H9 (cell line): ENCODE data around the gene THRAP3. TPM values are rescaled to one million over a fixed set of nuclear protein-coding genes. Genes with fewer than 3 reads are reported as not detected.
A peak's percentile ranks its signal among the peaks of the same experiment; 100 is the strongest.

ENCODE experiments used
- DNase-seq: peaks from one replicate; pipeline ENCODE4 v3.0.0-alpha.2; 2017
- H2AFZ ChIP-seq: one replicate; pipeline ENCODE4 v1.6.1; 2013; ENCODE audit warnings: mild to moderate bottlenecking, low read length, control low read depth, moderate library complexity
- H2AK5ac ChIP-seq: 2 replicates; pipeline ENCODE4 v1.6.1; 2013; ENCODE audit warnings: low read length, control low read depth, mixed read lengths; ENCODE audit not compliant: insufficient read length
- H2BK120ac ChIP-seq: one replicate; pipeline ENCODE4 v1.6.1; 2013; ENCODE audit warnings: low read depth, mild to moderate bottlenecking, low read length, control low read depth, inconsistent platforms; ENCODE audit not compliant: poor library complexity, severe bottlenecking
- H2BK12ac ChIP-seq: 2 replicates; pipeline ENCODE4 v1.6.1; 2013; ENCODE audit warnings: low read length, control low read depth, mixed read lengths, low read depth; ENCODE audit not compliant: insufficient read length
- H2BK15ac ChIP-seq: 2 replicates; pipeline ENCODE4 v1.6.1; 2013; ENCODE audit warnings: low read depth, low read length, control low read depth
- H2BK20ac ChIP-seq: one replicate; pipeline ENCODE4 v1.6.1; 2013; ENCODE audit warnings: low read depth, mild to moderate bottlenecking, low read length, control low read depth, inconsistent platforms; ENCODE audit not compliant: poor library complexity, severe bottlenecking
- H2BK5ac ChIP-seq: 2 replicates; pipeline ENCODE4 v1.6.1; 2013; ENCODE audit warnings: low read length, control low read depth, mixed read lengths; ENCODE audit not compliant: insufficient read length
- H3K14ac ChIP-seq: 2 replicates; pipeline ENCODE4 v1.6.1; 2013; ENCODE audit warnings: low read length, control low read depth; ENCODE audit not compliant: insufficient read depth
- H3K18ac ChIP-seq: 2 replicates; pipeline ENCODE4 v1.6.1; 2013; ENCODE audit warnings: low read depth, mild to moderate bottlenecking, mixed read lengths, low read length, control low read depth; ENCODE audit not compliant: insufficient read length
- H3K23ac ChIP-seq: 2 replicates; pipeline ENCODE4 v1.6.1; 2013; ENCODE audit warnings: low read length, control low read depth, mixed read lengths, low read depth; ENCODE audit not compliant: insufficient read length
- H3K23me2 ChIP-seq: 2 replicates; pipeline ENCODE4 v1.6.1; 2013; ENCODE audit warnings: low read depth, mild to moderate bottlenecking, mixed read lengths, low read length, control low read depth; ENCODE audit not compliant: insufficient read length, poor library complexity, severe bottlenecking
- H3K27ac ChIP-seq: 2 replicates; pipeline ENCODE4 v1.5.1; 2013; ENCODE audit warnings: low read length, control low read depth, mixed read lengths, low read depth; ENCODE audit not compliant: insufficient read length
- H3K27me3 ChIP-seq: 2 replicates; pipeline ENCODE4 v1.6.1; 2013; ENCODE audit warnings: low read length, control low read depth, inconsistent platforms; ENCODE audit not compliant: insufficient read depth
- H3K4ac ChIP-seq: 2 replicates; pipeline ENCODE4 v1.6.1; 2013; ENCODE audit warnings: low read depth, mild to moderate bottlenecking, control low read depth, inconsistent platforms, low read length, moderate library complexity
- H3K4me1 ChIP-seq: 2 replicates; pipeline ENCODE4 v1.6.1; 2013; ENCODE audit warnings: low read length, control low read depth, inconsistent platforms; ENCODE audit not compliant: insufficient read depth
- H3K4me2 ChIP-seq: 2 replicates; pipeline ENCODE4 v1.6.1; 2013; ENCODE audit warnings: low read length, control low read depth, mixed read lengths; ENCODE audit not compliant: insufficient read length, insufficient read depth
- H3K56ac ChIP-seq: 2 replicates; pipeline ENCODE4 v1.6.1; 2013; ENCODE audit warnings: low read depth, mild to moderate bottlenecking, mixed read lengths, low read length, control low read depth; ENCODE audit not compliant: insufficient read length
- H3K79me1 ChIP-seq: 2 replicates; pipeline ENCODE4 v1.6.1; 2013; ENCODE audit warnings: low read depth, mild to moderate bottlenecking, moderate library complexity, low read length, control low read depth, inconsistent platforms; ENCODE audit not compliant: insufficient read depth, poor library complexity, severe bottlenecking
- H3K79me2 ChIP-seq: 2 replicates; pipeline ENCODE4 v1.6.1; 2013; ENCODE audit warnings: low read length, control low read depth, inconsistent platforms; ENCODE audit not compliant: insufficient read depth
- H3K9ac ChIP-seq: 2 replicates; pipeline ENCODE4 v1.6.1; 2013; ENCODE audit warnings: low read length, control low read depth, mixed read lengths; ENCODE audit not compliant: insufficient read length; ENCODE audit errors: extremely low read depth
- H3K9me3 ChIP-seq: one replicate; pipeline ENCODE4 v1.6.1; 2013; ENCODE audit warnings: low read depth, low read length, inconsistent platforms; ENCODE audit not compliant: control insufficient read depth
- H3T11ph ChIP-seq: one replicate; pipeline ENCODE4 v1.6.1; 2013; ENCODE audit warnings: mild to moderate bottlenecking, low read length, control low read depth, inconsistent platforms
- H4K20me1 ChIP-seq: one replicate; pipeline ENCODE4 v1.6.1; 2013; ENCODE audit not compliant: control insufficient read depth, insufficient read length, insufficient read depth
- H4K5ac ChIP-seq: 2 replicates; pipeline ENCODE4 v1.6.1; 2013; ENCODE audit warnings: low read depth, mild to moderate bottlenecking, mixed read lengths, low read length, control low read depth; ENCODE audit not compliant: insufficient read length
- H4K8ac ChIP-seq: replicated peaks from 2 replicates; pipeline ENCODE4 v1.6.1; 2013; ENCODE audit warnings: low read length, control low read depth, mixed read lengths, low read depth; ENCODE audit not compliant: insufficient read length
- H4K91ac ChIP-seq: 2 replicates; pipeline ENCODE4 v1.6.1; 2013; ENCODE audit warnings: low read depth, mild to moderate bottlenecking, moderate library complexity, mixed read lengths, low read length, control low read depth; ENCODE audit not compliant: insufficient read length
- H3K27ac Mint-ChIP-seq, 3 experiments: 2 replicates in 2 of 3; 3 replicates in 1 of 3; pipeline ENCODE4 v1.8.0; 2020 to 2021; ENCODE audit warnings: mixed read lengths in 3 of 3, mild to moderate bottlenecking in 1 of 3, moderate library complexity in 1 of 3
- H3K27me3 Mint-ChIP-seq: 2 replicates; pipeline ENCODE4 v1.8.0; 2021; ENCODE audit warnings: low read depth, mild to moderate bottlenecking, moderate library complexity, mixed read lengths
- H3K36me3 Mint-ChIP-seq, 3 experiments: 2 replicates in 2 of 3; 3 replicates in 1 of 3; pipeline ENCODE4 v1.8.0; 2020 to 2021; ENCODE audit warnings: low read depth in 3 of 3, mixed read lengths in 3 of 3; ENCODE audit not compliant: insufficient read depth in 1 of 3
- H3K4me1 Mint-ChIP-seq, 2 experiments: 2 replicates each; pipeline ENCODE4 v1.8.0; 2020; ENCODE audit warnings: mixed read lengths in 2 of 2
- H3K4me3 Mint-ChIP-seq, 2 experiments: 2 replicates in 1 of 2; 3 replicates in 1 of 2; pipeline ENCODE4 v1.8.0; 2020 to 2021; ENCODE audit warnings: mild to moderate bottlenecking in 2 of 2, mixed read lengths in 2 of 2, moderate library complexity in 1 of 2
- H3K9me3 Mint-ChIP-seq, 2 experiments: 2 replicates in 1 of 2; 3 replicates in 1 of 2; pipeline ENCODE4 v1.8.0; 2020; ENCODE audit warnings: mild to moderate bottlenecking in 2 of 2, mixed read lengths in 2 of 2, moderate library complexity in 1 of 2
- CTCF ChIP-seq: fragments of 200-600 bp; sonication (generic); conservative IDR thresholded peaks from 3 replicates; pipeline ENCODE4 v1.8.0; 2021; ENCODE audit warnings: antibody characterized with exemption, mild to moderate bottlenecking
- WGBS: extraction: QIAGEN DNeasy Blood & Tissue Kit; methylation state at CpG from one replicate; pipeline ENCODE4 v1.1.7; 2013; ENCODE audit warnings: missing lambda C conversion rate, low lambda C conversion rate, mixed read lengths; ENCODE audit not compliant: insufficient read length; ENCODE audit errors: extremely low coverage; 5-methylcytosine and 5-hydroxymethylcytosine counted together
- total RNA-seq: library from RNA; stranded (reverse); gene quantifications from 2 replicates; pipeline ENCODE4 v1.2.1, GENCODE V29; 2021

THRAP3 gene
- total RNA-seq, 1 experiment from 2014 or later, result 186 TPM

- Histone ChIP-seq H2BK120ac (no peak overlapping the region), H2AFZ (no peak overlapping the region), H2AK5ac (no peak overlapping the region), H2BK5ac (no peak overlapping the region), H4K5ac (no peak overlapping the region), H3K27me3 (no peaks in the 10 kb centered on the region), H3K23ac (no peak overlapping the region), H3K27ac (no peak overlapping the region), H4K20me1 (no peaks in the 10 kb centered on the region), H2BK20ac (no peak overlapping the region), H2BK12ac (no peak overlapping the region), H3K14ac (no peak overlapping the region), H3K4me2 (no peak overlapping the region), H3K9me3 (no peaks in the 10 kb centered on the region), H4K91ac (no peak overlapping the region), H4K8ac (no peak overlapping the region), H3K4ac (no peak overlapping the region), H3K23me2 (no peaks in the 10 kb centered on the region), H3K18ac (no peak overlapping the region), H2BK15ac (no peak overlapping the region), H3K9ac (no peak overlapping the region), H3K56ac (no peak overlapping the region), H3T11ph (no peak overlapping the region), H3K4me1 (no peaks in the 10 kb centered on the region), H3K79me1 (peaks cover 12% of the 10 kb centered on the region), H3K79me2 (no peaks in the 10 kb centered on the region)
- Mint-ChIP-seq H3K27ac (peak overlapping the region in 1 of 3 experiments; percentile 68; a peak in 2 of 7 replicates), H3K9me3 (no peaks in the 10 kb centered on the region), H3K4me1 (no peaks in the 10 kb centered on the region), H3K4me3 (no peak overlapping the region), H3K36me3 (peaks cover 5 to 27% (median 25%) of the 10 kb centered on the region in 3 experiments; a peak in 6 of 7 replicates), H3K27me3 (no peaks in the 10 kb centered on the region)
- TF ChIP-seq CTCF, result no peak
- WGBS, result no CpG with 5 or more reads among the region's 2 CpGs
- no peak for DNase-seq
Measured at GRCh38 chr1:36279110-36279788, 55.0 kb downstream of the THRAP3 start.
